Fibroblast of the aortic adventitia (primary cell): Measurements from ENCODE around the gene ZNF460. TPM values are rescaled to one million over a fixed set of nuclear protein-coding genes. Genes with fewer than 3 reads are reported as not detected.

ENCODE experiments used
- DNase-seq: peaks from one replicate; pipeline ENCODE4 v3.0.0-alpha.2; 2010; ENCODE audit warnings: low read depth
- H3K4me3 ChIP-seq: 2 replicates; pipeline ENCODE4 v1.5.1; 2011; ENCODE audit warnings: low read depth, mild to moderate bottlenecking, control low read depth, low read length, moderate library complexity
- CTCF ChIP-seq: IDR thresholded peaks from 2 replicates; pipeline ENCODE4 v1.5.1; 2011; ENCODE audit warnings: mild to moderate bottlenecking, low read length, control low read depth, inconsistent platforms; ENCODE audit not compliant: insufficient read depth
- total RNA-seq: library from RNA; depleted of rRNA; stranded (reverse); fragments of >200 nt; gene quantifications from 2 replicates; pipeline ENCODE4 v1.2.3, GENCODE V29; 2012; ENCODE audit warnings: low replicate concordance

Gene ZNF460
- total RNA-seq, 1 donor, result 78.5 TPM

- DNase-seq, result no peak
- no peak for TF ChIP-seq CTCF
- no peak overlapping the region for H3K4me3 ChIP-seq
Observed at GRCh38 chr19:57293719-57294118, 13.4 kb downstream of the ZNF460 start.

GRCh38 chr19:57302020-57302465 lies 21.8 kb downstream of the ZNF460 start:
- peak; percentile 98 for DNase-seq
- TF ChIP-seq CTCF, result no peak
- H3K4me3 ChIP-seq, result no peak overlapping the region

GRCh38 chr19:57302727-57303401 lies 22.6 kb downstream of the ZNF460 start:
- H3K4me3 ChIP-seq, result no peak overlapping the region
- no peak for TF ChIP-seq CTCF
- no peak for DNase-seq

GRCh38 chr19:57305056-57305455 lies 24.8 kb downstream of the ZNF460 start:
- no peak overlapping the region for H3K4me3 ChIP-seq
- TF ChIP-seq CTCF, result no peak
- no peak for DNase-seq

- no peak for TF ChIP-seq CTCF
- no peak for DNase-seq
- H3K4me3 ChIP-seq, result no peak overlapping the region
Observed at GRCh38 chr19:57308514-57308913, 28.2 kb downstream of the ZNF460 start.

- no peak for TF ChIP-seq CTCF
- H3K4me3 ChIP-seq, result no peak overlapping the region
- no peak for DNase-seq
Observed at GRCh38 chr19:57310792-57311191, 30.5 kb downstream of the ZNF460 start.

- TF ChIP-seq CTCF, result no peak
- H3K4me3 ChIP-seq, result no peak overlapping the region
- no peak for DNase-seq
Observed at GRCh38 chr19:57314146-57314545, 33.9 kb downstream of the ZNF460 start.
